DMS153 treated with DMSO at 0.1 percent for 48 hours (cell line): ENCODE measurements around the gene ST7.
A peak's percentile ranks its signal among the peaks of the same experiment; 100 is the strongest.

Experiments
- DNase-seq: peaks from one replicate; lab custom pipeline; 2025; ENCODE audit not compliant: unreplicated experiment; lab: John Stamatoyannopoulos, UW

The ST7 gene

DNA sequence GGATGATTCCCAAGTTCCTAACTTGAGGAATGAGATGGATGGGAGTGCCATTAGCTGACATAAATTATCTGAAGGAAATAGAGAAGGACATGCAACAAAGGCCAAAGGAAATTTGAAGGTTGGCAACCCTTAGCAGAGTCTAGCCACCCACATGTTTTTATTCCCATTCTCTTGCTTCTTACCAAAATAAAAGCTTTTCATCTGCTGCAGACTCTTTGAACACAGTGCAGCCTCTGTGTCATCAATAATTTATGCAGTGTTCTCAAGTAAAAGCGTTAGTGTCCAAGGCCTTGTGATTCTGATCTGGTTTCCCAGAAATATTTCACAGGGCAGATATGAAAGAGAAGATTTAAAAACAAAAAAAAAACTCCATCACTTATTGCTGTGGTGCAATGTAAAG is 98.5 kb downstream of the ST7 start:
- DNase-seq, result no peak

DNA sequence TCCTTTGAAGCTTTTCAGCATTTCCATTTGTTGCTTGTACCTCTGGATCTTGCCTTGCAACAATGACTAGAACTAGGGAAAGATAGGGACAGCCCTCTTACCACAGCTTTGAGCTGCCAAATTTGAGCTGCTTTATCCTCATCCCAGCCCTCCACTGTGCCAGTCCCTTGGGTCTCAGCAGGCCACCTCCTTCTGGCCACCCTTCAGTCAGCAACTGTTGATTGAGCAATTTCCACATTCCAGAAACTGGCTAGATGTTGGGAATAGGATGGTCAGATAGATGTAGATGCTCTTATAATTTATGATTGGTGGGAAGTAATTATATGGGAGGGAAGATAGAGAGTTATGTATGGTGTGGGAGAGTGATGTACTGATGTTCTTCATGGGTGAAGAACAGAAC is 100.1 kb downstream of the ST7 start:
- no peak for DNase-seq

DNA sequence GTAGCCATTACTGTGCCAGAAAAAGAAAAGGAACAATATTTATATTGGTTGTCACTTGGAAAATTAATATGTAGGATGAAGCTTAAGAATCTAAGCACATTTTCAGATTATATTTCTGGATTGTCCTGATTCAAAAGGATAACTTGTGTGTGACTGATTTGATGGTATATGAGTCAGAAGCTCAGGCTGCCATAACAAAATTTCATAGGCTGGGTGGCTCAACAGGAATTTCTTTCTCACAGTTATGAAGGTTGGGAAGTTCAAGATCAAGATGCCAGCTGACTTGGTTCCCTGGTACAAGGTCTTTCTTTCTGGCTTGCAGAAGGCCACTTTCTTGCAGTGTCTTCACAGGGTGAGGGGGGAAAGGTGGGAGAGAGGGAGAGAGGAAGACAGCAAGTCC is 108.5 kb downstream of the ST7 start:
- no peak for DNase-seq

DNA sequence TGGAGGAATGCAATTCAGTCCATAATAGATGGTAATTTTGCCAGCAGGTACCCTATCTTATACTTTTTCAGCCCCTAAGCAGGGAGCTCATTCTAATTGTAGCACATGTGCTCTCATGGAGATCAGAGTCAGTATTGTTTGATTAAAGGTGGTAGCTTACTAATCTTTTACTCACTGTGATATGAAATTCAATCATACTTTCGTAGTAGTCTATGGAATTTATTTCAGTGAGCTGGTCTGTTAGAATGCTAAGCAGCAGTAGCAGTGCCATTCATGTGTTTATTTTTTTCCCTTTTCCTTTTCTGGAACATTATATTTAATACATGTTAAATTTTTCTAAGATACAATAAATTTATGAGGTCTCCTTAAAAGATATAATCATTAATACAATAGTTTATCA is 109.0 kb downstream of the ST7 start:
- DNase-seq, result no peak

DNA sequence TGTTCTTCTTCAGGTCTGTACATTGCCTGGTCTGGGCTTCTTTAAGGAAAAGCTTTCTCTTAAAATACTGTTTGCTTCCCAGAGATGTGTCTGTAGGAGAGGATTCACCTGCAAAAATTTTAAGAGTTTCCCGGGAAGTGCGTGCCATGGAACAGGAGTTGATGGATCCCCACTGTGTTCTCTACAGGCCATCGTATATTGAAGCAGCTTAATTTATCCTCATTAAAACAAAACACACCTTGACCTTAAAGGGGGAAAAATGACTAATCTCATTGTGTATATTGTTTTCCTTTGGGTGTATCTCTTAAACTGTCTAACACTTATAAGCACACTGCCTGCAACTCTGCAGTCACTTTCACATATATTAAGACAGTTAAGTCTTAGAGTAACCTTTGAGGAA is 111.4 kb downstream of the ST7 start:
- DNase-seq, result no peak

DNA sequence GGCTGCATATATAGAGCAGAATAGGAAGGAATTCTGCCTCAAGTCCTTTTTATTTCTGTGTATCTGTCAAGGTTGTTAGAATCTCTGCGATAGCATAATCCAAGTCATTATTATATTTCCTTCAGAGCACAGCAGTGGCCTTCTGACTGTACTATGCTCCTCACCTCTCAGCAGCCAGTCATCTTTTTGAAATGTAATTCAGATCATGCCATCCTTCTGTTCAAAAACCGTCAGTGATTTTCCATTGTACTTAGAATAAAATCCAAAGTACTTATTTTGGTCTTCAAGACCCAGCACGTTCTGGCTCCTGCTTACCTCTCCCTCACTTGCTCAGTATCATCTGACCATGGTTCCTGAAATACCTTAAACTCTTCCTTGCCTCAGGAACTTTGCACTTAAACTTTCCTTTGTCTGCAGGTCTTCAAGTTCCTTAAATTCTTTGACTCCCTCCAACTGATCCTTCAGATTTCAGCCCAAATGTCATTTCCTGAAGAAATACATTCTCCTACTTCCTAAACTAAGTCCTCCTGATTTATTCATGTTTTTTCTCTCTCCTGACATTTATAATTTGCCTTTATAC is 112.4 kb downstream of the ST7 start:
- DNase-seq, result no peak

DNA sequence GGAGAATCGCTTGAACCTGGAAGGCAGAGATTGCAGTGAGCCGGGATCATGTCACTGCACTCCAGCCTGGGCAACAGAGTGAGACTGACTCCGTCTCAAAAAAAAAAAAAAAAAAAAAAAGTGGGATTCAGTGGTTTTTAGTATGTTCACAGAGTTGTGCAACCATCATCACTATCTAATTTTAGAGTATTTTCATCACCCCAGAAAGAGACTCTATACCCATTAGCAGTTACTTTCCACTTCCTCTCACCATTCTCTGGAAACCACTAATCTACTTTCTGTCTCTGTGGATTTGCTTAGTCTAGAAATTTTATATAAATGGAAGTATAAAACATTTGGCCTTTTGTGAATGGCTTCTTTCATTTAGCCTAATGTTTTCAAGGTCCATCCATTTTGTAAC is 113.4 kb downstream of the ST7 start:
- DNase-seq, result no peak

DNA sequence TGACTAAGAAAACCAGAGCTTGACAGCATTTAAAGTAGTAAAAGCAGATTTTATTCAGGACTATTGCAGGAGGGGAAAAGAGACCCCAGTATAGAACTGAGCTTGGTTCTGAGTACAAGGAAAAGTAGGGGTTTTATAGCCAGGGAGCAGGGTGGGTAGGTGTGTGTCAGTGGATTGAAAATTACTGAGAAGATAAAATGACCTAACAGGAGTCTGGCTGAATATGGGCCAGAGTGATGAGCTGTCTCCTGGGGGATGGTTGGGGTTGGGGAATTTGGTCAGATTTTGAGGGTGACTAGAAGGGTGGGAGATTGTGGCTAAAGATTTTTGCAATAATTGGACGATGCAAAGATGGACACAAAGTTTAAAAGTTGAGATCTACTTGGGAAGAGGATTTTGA is 114.0 kb downstream of the ST7 start:
- no peak for DNase-seq

DNA sequence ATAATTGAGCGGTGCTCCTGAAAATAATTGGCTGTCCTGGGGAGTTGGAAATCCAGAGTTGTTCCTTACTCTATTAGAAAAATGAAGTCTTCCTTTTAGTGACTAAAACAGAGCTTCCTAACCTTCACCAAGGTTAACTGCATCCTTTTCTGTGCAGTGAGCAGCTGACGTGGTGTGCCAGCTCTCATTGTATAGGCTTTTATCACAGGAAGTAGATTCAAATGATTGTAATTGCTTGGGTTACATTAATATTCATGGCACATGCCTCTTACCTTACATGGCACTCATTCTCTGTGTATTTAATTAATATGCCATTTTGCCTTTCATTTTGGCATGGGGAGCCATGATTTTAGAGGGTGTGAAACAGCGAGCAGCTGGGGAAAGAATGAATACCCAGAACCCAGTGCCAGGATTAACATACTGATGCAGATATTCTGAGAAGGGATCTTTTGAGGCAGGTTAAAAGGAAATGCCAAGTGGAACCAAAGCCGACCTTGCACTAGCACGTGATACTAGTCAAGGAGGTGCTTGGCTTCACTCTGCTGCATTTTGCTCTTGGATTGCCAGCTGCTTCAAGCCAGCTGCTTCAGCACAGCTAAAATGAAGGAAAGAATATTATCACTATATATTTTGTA is 115.3 kb downstream of the ST7 start:
- peak; percentile 67 for DNase-seq

DNA sequence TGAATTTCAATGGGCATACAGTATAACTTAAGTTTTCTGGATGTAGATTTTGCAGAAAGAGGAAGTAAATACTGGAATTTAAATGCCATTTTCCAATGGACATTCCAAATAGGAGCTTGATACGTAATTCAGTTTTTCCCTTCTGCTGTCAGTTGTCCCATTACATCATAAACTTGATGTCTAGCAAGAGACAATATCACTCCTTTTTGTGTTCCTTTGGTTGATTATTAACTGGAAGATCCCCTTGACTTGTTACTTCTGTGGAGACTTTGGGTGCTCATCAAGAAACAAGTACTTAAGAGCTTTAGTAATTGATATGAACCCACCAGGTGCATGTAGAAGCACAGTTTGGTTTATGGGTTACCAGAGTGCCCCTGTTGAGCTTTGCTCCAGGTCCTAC is 116.1 kb downstream of the ST7 start:
- no peak for DNase-seq

DNA sequence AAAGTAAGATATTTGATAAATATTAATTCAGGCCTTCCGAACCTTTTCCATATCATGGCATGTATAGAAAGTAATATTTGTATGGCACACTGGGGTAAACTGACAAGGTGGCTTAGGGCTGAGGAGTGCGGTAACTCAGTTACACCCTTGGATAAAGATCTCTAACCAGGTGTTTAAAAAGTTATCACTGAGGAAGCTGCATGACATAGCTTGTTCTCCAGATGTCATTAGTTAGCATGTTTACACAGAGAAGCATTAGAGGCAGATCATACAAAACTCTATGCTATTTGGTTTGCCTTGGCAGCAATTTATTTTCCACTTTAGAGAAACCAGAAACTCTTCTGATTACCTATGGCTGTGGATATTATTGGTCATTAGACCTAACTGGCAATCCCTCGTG is 118.2 kb downstream of the ST7 start:
- peak; percentile 19 for DNase-seq

DNA sequence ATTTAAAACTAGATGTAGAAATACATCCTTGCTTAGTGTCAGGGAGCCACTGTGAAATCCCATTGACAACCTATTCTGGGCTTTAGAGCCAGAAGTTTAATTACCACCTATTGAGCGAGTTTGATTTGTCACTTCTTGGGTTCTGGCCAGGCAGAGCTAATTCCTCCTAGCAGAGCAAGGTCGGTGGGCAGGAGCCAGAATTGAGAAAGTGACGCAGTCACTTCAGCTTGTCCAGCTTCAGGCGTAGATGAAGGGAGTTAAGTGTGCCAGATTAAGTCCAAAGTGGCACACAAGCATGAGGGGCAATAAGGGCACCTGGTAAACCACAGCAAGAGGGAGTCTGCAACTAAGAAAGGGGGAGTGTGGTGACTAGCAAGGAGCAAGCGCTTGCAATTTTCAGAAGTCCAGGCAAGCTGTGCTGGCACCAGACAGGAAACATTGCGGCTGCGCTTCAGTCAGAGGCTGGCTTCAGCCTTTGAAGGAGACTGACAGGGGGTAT is 119.4 kb downstream of the ST7 start:
- DNase-seq, result peak; percentile 45

DNA sequence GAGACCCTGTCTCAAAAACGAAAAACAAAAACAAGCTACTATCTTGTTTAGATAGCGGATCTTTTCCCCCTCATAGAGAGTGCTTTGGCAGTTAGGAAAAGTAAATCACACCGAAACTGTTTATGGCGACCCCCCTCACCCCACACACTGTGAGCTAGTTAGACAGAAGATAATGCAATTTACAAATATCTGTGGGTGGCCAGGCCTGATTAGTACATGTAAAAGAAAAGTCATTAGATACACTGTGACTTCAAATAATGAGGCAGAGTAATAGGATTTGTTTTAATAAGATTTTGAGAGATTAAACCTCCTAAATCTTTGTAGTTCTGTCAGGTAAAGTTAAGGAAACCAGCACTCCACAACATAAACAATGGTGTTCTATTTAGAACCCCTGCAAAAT is 121.1 kb downstream of the ST7 start:
- no peak for DNase-seq

DNA sequence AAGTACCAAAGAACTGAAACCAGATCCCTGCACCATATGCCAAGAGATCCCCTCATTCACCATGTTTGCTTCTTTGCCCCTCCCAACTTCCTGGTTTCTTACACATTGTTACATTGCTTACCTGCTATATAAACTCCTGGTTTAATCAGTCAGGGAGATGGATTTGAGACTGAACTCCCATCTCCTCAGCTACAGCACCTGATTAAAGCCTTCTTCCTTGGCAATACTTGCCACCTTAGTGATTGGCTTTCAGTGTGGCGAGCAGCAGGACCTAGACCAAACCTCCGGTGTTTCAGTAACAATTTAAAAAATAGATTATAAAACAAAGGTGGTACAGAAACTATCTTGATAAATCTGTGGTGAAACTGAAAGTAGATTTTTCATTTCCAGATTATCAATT is 122.6 kb downstream of the ST7 start:
- no peak for DNase-seq

DNA sequence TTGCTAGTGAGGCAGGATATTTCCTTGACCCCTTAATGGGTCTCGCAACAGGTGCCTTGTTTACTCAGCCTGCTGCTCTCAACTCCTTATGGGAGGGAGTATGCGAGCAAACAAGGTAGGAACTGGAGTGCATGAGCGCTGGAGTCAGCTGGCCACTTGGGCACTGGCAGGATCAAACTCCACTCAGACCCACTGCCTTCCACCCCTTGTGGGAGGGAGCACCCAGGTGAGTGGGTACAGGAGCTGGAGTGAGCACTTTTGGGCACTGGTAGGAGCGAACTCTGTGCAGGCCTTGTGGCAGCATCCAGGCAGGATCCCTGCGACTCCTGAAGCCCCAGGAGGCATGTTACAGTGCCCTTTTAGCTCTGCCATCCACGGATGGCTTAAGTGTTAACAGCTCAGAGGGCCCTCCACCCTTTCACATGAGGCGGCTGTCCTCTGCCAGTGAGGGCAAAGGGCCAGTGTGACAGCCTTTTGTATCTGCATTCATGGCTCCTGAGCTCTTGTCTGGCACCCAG is 123.2 kb downstream of the ST7 start:
- no peak for DNase-seq

DNA sequence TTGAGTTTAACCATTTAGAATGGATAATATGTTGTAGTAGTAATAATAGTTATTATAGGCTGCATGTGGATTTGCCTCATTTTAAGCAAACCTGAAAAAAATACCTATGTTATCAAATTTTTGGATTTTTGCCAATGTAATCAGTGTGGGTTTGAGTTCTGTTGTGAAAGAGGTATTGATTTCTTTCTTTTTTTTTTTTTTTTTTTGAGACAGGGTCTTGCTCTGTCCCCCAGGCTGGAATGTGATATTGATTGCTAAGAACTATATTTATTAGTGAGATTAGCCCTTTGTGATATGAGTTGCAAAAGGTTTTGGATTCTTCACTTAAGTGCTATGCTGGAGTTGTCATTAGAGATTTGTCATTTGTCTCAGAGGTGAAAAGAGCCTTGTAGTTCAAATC is 124.4 kb downstream of the ST7 start:
- no peak for DNase-seq

DNA sequence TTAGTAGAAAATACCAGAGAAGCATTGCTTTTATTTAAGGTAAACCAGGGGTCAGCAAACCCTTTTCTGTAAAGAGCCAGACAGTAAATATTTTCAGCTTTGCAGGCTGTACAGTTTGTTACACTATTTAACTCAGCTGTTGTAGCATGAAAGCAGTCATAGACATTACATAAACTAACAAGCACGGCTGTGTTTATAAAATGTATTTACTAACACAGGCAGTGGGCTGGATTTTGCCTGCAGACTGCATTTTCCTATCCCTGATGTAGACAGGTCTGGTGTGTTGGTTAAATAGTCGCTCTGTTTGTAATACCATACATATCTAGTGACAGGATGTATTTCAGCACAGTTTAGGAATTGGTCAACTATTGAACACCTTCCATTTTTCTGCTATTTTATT is 129.3 kb downstream of the ST7 start:
- DNase-seq, result no peak

DNA sequence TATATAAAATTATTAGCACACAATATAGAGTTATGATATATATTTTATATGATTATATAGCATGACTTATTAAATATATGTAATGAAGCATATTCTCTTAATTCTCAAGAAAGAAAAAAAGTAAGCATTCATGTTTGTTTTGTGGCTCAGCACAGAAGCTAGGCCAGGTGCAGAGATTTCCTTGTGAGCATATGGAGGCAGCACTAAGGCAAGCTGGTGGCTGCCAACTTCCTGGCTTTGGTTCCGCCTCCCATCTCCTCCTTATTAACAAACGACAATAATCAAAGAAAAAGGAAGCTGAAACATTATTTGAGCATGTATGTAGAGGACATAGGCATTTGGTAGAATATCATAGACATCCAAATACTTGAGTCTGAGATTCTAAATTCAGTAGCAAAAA is 130.3 kb downstream of the ST7 start:
- no peak for DNase-seq

DNA sequence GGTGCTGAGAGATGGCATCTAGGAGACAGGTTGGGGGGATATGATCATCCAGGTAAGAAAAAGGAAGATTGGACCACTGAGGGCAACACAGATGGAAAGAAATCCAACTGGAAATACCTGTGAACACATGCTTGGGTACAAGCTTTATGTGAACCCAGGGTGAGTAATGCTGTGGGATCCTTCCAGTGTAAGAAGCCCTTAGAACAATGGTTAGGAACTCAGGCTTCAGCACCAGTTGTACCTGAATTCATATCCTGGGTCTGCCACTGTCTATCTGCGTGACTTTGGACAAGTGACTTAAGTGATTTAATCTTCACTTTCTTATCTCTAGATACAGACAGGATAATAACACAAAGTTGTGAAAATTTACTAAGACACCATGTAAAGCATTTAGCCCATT is 131.0 kb downstream of the ST7 start:
- DNase-seq, result no peak

DNA sequence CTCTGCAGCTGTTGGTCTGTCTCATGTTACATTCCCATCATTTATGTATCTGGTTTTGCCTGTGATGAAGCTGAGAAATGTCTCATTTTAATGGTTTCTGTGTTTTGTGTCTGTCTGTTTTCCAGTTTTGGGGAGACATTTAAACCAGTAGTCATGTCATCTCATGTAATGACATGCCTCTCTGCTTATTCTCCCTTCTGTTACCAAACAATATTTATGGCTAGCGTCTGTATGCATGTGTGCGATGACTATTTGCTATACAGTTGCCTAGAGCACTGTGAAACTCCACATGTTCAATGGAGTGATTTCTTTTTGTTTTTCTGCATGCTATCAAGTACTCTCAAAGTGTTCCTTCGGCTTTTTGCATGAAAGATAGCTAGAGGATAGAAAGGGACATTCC is 132.0 kb downstream of the ST7 start:
- no peak for DNase-seq

DNA sequence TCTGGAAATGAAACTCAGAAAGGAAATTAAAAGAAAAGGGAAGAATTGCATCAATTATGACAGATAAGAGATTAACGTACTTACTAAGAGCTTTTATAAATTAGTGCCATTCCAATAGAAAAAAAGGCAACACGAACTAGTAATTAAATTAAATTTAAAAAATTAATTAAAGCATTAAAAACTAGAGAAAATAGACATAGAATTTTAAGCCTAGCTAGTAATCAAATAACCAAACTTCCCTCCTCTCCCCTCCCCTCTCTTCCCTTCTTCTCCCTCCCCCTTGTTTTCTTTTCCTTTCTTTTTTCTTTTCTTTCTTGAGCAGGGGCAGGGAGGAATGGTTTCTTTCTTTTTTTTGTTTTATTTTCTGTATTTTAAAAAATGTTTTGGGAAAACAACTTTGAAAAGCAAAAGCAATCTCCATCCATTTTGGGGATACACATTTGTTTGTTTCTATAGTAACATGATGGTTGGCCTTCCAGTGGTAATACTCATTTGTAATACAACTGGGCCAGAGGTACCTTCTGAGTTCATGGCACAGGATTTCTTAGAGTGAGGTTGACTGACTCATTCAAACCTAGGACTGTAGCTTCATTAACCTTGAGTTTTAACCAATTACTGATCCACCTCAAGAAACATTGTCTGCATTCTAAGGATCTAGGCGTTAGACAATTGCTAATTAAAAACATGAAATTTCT is 132.6 kb downstream of the ST7 start:
- DNase-seq, result no peak

DNA sequence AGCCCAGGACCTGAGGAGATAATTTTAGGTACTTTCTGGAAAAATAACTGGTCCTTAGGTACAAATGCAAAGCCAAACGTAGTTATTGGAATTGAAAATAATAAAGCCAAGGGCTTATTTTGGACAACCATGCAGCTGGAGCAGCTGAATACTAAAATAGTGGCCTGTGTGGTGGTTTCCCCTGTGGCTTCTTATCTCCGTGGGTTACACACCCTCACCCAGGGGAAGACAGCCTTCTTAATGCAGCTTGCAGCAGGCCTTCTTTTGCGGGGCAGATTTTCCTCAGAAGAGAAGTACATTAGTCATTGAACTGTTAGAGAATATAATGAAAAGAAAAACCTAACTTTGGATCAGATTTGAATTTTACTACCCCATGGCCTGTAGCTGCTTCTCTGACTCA is 133.5 kb downstream of the ST7 start:
- DNase-seq, result no peak
